Measurements from ENCODE around the gene NAALADL2. TPM values are rescaled to one million over a fixed set of nuclear protein-coding genes. Genes with fewer than 3 reads are reported as not detected.

Gene NAALADL2
- total and polyA plus RNA-seq, 2 donors from 2014 or later = 2.0 to 20.2 TPM

GRCh38 chr3:175511219-175511785 is 652.2 kb downstream of the NAALADL2 start:
- Histone ChIP-seq H3K4me1 (ENCODE audit: control insufficient read depth in 2 of 3, insufficient read depth in 2 of 3, low read depth in 1 of 3, low read length in 3 of 3) (no peaks in the 10 kb centered on the region), H3K9me3 (ENCODE audit: control insufficient read depth in 2 of 3, insufficient read depth in 1 of 3, low read length in 3 of 3) (peaks cover 0 to 3% (median 0%) of the 10 kb centered on the region in 3 donors), H3K36me3 (ENCODE audit: control insufficient read depth in 2 of 3, insufficient read depth in 3 of 3, low read length in 3 of 3) (no peaks in the 10 kb centered on the region), H3K4me3 (ENCODE audit: low read length in 3 of 3) (no peak overlapping the region), H3K9ac (ENCODE audit: low read length in 3 of 3) (no peak overlapping the region), H3K27me3 (ENCODE audit: control insufficient read depth, insufficient read depth, low read length) (no peaks in the 10 kb centered on the region), H3K27ac (ENCODE audit: low read depth in 2 of 2, low read length in 2 of 2) (no peak overlapping the region)
- DNase-seq = no peak
- intact Hi-C loops (cut with DNase I) = no loop called here
- no peak for FAIRE-seq
- TF ChIP-seq CTCF (IDR thresholded peaks at IDR 0.05; ENCODE audit: borderline replicate concordance, extremely low read depth, insufficient read depth) = no peak

- H3K27me3 ChIP-seq (ENCODE audit: control insufficient read depth, insufficient read depth, low read length) = no peaks in the 10 kb centered on the region
- H3K9ac ChIP-seq (ENCODE audit: low read length in 3 of 3) = no peak overlapping the region
- DNase-seq = no peak
- H3K9me3 ChIP-seq (ENCODE audit: control insufficient read depth in 2 of 3, insufficient read depth in 1 of 3, low read length in 3 of 3) = peaks cover 0 to 3% (median 0%) of the 10 kb centered on the region in 3 donors
- no peak for FAIRE-seq
- intact Hi-C loops (cut with DNase I) = no loop called here
- H3K4me3 ChIP-seq (ENCODE audit: low read length in 3 of 3) = no peak overlapping the region
- H3K27ac ChIP-seq (ENCODE audit: low read depth in 2 of 2, low read length in 2 of 2) = no peak overlapping the region
- H3K36me3 ChIP-seq (ENCODE audit: control insufficient read depth in 2 of 3, insufficient read depth in 3 of 3, low read length in 3 of 3) = no peaks in the 10 kb centered on the region
- H3K4me1 ChIP-seq (ENCODE audit: control insufficient read depth in 2 of 3, insufficient read depth in 2 of 3, low read depth in 1 of 3, low read length in 3 of 3) = no peaks in the 10 kb centered on the region
- TF ChIP-seq CTCF (IDR thresholded peaks at IDR 0.05; ENCODE audit: borderline replicate concordance, extremely low read depth, insufficient read depth) = no peak
Measured at GRCh38 chr3:175512700-175513099, 653.6 kb downstream of the NAALADL2 start.

GRCh38 chr3:175518459-175518858 is 659.3 kb downstream of the NAALADL2 start:
- no peak overlapping the region for H3K4me3 ChIP-seq (ENCODE audit: low read length in 3 of 3)
- FAIRE-seq = no peak
- H3K9ac ChIP-seq (ENCODE audit: low read length in 3 of 3) = no peak overlapping the region
- no peaks in the 10 kb centered on the region for H3K27me3 ChIP-seq (ENCODE audit: control insufficient read depth, insufficient read depth, low read length)
- intact Hi-C loops (cut with DNase I) = no loop called here
- no peak for TF ChIP-seq CTCF (IDR thresholded peaks at IDR 0.05; ENCODE audit: borderline replicate concordance, extremely low read depth, insufficient read depth)
- no peaks in the 10 kb centered on the region for H3K9me3 ChIP-seq (ENCODE audit: control insufficient read depth in 2 of 3, insufficient read depth in 1 of 3, low read length in 3 of 3)
- DNase-seq = no peak
- H3K36me3 ChIP-seq (ENCODE audit: control insufficient read depth in 2 of 3, insufficient read depth in 3 of 3, low read length in 3 of 3) = no peaks in the 10 kb centered on the region
- H3K27ac ChIP-seq (ENCODE audit: low read depth in 2 of 2, low read length in 2 of 2) = no peak overlapping the region
- H3K4me1 ChIP-seq (ENCODE audit: control insufficient read depth in 2 of 3, insufficient read depth in 2 of 3, low read depth in 1 of 3, low read length in 3 of 3) = no peaks in the 10 kb centered on the region

- no peak overlapping the region for H3K27ac ChIP-seq (ENCODE audit: low read depth in 2 of 2, low read length in 2 of 2)
- H3K36me3 ChIP-seq (ENCODE audit: control insufficient read depth in 2 of 3, insufficient read depth in 3 of 3, low read length in 3 of 3) = no peaks in the 10 kb centered on the region
- H3K27me3 ChIP-seq (ENCODE audit: control insufficient read depth, insufficient read depth, low read length) = no peaks in the 10 kb centered on the region
- no peaks in the 10 kb centered on the region for H3K9me3 ChIP-seq (ENCODE audit: control insufficient read depth in 2 of 3, insufficient read depth in 1 of 3, low read length in 3 of 3)
- no peak overlapping the region for H3K9ac ChIP-seq (ENCODE audit: low read length in 3 of 3)
- intact Hi-C loops (cut with DNase I) = no loop called here
- no peak for DNase-seq
- H3K4me3 ChIP-seq (ENCODE audit: low read length in 3 of 3) = no peak overlapping the region
- no peak for TF ChIP-seq CTCF (IDR thresholded peaks at IDR 0.05; ENCODE audit: borderline replicate concordance, extremely low read depth, insufficient read depth)
- FAIRE-seq = no peak
- H3K4me1 ChIP-seq (ENCODE audit: control insufficient read depth in 2 of 3, insufficient read depth in 2 of 3, low read depth in 1 of 3, low read length in 3 of 3) = no peaks in the 10 kb centered on the region
Measured at GRCh38 chr3:175521406-175521805, 662.3 kb downstream of the NAALADL2 start.

Measured in kidney (tissue), 14 donors.